Glomerular visceral epithelial cell (primary cell): ENCODE data around the gene CPN2.

ENCODE experiments used
- DNase-seq: peaks from one replicate; pipeline ENCODE4 v3.0.0-alpha.2; 2016; ENCODE audit errors: extremely low spot score

CPN2 gene

DNA sequence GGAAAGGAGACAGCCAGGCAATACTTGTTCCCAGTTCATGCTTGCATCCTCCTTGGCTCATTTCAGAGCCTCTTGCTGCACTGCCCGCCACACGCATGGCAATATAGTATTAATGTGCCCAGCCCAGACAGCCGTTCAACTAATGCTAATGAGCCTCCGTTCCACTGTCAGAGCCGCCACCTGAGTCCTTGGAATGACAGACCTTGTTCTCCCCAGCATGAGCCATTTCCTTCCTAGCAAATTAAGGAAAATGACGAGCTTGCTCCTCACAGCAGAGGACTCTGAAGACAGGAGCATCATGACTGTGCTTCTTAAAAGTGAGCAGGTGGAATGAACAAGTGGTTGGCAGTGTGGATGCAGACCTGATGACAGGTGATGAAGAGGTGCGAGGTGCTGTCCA, 29.2 kb upstream of the CPN2 start:
- no peak for DNase-seq

DNA sequence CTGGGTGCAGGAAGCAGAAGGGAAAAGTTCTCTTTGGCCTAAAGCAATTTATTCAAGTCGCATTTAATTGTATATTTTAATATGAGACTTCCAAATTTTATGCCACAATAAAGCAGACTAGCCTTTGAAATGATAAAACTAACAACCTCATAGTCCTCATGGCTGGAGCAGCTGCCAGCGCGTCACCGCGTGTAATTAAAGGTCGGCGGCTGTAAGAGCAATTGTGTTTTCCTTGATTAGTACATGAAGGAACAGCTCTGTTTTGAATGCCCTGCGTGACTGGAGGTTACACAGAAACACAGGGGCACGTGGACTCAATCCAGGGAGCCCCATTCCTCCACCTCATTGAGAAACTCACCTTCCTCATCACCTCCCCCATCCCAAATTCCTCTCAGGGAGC, 28.5 kb upstream of the CPN2 start:
- DNase-seq = no peak

DNA sequence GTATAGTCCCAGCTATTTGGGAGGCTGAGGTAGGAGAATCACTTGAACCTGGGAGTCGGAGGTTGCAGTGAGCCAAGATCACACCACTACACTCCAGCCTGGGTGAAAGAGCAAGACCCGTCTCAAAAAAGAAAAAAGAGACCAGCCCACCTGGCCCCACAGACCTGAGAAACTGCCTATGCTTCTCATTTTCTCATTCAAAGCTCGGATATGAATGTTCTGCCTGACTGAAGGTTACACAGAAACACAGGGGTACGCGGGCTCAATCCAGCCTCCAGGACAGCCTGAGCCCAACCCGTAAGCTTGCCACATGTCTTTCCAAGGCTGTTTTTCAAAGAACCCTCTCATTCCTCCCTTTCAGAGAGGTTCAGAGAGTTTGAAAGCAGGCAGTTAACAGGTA, 28.1 kb upstream of the CPN2 start:
- no peak for DNase-seq

DNA sequence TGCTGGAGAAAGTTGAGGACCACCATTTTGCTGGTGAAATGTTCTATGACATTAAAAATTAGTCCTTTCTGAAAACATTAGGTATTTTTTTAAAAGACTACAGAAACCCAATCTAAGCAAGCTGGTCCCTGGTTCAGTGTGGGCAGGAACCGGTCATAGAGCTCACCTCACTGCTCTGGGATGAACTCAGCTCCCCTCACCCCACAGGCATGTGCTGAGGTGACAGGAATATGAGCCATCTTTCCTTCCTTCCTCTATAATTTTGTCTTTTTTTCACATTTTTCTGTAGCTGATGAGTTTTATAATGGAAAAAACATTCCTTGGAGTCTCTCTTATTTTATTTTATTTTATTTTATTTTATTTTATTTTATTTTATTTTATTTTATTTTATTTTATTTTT, 26.6 kb upstream of the CPN2 start:
- DNase-seq = no peak

DNA sequence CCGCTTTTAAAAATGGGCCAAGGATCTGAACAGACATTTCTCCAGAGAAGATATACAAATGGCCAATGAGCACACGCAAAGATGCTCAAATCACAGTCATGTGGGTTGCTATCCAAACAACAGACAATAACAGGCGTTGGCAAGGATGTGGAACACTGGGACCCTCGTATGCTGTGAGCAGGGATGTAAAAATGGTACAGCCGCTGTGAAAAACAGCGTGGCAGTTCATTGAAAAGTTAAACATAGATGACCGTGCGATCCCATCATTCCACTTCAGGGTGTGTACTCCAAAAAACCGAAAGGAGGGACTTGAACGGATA, 25.1 kb upstream of the CPN2 start:
- DNase-seq = no peak

DNA sequence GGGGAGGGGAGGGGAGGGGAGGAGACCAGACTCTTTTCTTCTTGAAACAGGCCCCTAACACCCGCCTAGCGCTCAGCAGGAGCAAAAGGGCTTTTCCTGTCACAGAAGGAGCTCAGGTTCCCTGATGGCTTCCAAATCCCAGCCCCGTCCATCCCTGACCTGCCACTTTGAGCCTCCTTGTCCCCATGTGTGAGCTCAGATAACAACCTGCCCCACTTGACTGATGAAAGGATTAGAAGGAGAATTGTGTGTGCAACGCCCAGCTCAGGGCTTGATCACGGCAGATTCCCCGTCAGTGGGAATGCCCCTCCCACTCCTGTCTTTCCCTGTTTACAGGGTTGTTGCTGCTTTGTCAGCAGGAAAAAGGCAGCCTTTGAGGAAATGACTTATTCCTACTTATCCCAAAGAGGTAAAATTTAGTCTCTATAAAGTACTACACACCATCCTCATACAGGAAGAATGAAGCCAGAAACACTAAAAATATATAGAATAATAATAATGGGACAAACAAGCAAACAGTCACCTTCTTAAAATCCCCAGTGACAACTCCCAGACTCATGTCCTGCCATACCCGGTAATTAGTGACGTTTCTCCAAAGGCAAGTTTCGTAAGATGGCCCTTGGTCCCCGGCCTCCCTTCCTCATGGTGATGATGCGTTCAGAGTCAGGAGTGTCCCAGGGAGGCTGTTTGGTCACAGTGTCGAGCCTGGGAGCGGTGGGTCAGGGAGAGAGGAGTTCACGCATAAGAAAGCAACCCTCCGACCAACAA, 24.5 kb upstream of the CPN2 start:
- DNase-seq = no peak

DNA sequence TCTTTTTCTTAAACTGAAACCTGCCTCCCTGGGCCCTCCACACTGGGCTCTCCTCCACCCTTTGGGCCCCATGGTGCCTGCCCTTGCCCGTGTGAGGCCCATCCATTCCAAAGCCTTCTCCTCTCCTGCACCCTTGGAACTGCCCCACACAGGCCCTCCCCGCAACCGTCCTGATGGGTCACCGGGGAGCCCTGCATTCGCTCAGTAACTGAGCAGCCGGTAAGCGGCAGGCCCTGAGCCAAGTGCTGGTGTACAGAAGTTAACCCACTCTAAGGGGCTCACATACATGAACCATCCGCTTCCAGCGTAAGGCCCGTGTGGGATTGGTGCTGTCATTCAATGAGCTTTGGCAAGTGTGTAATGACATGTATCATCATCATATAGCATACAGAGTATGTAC, 23.8 kb upstream of the CPN2 start:
- no peak for DNase-seq

DNA sequence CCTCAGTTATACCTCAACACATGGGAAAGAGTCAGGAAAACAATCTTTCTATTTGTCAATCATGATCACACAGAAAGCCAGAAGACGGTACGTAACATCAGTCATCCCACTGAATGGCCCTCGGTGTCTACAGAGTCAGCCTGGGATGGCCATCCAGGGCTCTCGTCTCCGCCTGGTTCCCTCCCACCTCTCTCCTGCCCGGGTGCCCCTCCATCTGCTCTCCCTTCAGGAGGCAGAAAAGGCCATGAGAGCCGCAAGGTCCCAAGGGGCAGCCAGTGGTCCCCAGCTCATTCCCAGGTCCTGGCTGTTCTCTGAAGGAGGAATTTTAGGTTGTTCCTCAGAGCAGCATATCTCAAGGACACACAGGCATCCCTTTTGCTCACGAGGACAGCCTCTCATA, 22.8 kb upstream of the CPN2 start:
- DNase-seq = no peak

DNA sequence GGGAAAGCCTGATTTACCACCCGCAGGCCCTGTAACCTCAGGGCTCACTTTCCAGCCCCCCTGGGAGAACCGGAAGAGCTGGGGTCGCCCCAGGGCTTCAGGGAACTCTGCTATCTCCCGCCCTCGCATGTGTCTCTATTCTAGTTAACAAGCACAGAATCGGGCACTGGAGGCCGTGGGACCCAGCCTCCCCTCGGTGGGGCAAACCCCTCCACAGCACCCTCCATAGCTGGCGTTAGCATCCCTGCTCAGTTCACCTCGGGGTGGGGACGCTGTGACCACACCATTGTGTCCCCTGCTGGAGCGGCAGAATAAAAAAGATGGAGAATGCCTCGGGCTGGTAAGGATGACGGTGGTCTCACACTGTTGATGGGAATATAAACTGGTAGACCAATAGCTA, 21.9 kb upstream of the CPN2 start:
- no peak for DNase-seq

DNA sequence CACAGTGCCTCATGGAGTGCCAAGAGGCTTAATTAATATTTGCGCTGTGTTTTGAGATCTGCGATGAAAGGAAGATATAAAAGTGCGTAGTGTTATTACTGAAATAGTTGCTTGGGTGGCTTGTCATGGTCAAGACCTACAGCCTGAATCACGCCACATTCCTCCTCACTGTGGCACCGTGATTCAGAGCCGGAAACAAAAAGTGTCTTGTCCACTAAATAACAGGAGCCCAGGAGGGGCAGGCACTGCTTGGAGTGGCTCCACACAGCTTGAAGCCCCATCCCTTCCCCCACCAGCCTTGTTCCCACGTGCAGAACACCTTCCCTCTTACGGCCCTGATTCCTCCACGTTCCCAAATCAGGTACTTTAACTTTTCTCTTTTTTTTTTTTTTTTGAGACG, 19.6 kb upstream of the CPN2 start:
- DNase-seq = no peak

DNA sequence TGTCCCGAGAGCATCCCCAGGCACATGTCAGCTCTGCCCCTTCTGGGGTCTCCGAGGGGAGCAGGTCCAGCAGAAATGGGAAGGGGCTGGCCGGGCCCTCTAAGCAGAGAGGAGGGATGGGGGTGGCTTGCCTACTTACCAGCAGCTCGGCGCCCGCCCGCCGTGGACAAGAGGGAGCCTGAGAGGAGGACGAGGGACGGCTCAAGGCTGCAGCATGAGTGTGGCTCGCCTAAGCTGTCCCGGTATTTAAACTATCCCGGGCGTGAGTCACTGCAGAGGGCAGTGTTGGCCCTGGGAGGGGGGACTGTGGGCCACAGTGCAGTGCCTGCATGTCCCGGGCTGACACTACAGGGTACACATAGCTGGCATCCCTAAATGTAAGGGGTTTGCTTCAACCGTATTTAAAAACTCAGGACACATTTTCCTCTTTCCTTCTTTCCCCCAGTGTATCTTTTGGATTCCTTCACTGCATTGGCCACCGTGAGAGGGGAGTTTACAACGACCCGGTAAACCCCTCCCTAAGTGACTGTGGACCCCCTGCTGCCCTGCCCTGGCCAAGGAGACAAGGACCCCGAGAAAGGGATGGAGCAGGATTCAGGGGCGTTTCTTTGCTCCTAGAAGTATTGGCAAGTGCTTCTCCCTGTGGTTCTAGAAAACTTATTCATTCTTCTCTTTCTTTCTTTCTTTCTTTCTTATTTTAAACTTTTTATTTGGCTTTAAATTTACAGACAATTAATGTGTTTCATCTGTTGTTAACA, 18.6 kb upstream of the CPN2 start, which contains the start of gene LRRC15:
Gene LRRC15 (minus strand): TSS at position 222 of the 758 bp plus-strand sequence. CDS start 8,700 bp downstream, outside the sequence.
- peak; percentile 45 for DNase-seq

DNA sequence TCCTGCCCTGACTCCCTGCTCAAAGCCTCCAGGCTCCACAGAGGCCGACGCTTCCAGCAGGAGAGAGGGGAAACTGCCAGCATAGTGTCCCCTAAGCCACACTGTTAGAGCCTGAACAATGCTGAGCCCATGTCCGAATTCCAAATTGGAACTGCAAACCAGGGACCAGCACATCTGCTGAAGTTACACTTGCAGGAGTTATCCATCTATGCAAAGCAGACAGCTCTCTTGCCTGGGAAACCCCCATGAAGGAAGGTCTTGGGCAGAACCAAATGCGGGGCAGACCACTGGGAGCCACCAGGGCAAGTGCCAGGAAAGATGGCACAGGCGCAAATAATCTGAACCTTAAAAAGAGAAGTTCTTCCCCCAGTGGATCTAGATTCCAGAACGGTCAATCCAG, 17.8 kb upstream of the CPN2 start:
- no peak for DNase-seq

DNA sequence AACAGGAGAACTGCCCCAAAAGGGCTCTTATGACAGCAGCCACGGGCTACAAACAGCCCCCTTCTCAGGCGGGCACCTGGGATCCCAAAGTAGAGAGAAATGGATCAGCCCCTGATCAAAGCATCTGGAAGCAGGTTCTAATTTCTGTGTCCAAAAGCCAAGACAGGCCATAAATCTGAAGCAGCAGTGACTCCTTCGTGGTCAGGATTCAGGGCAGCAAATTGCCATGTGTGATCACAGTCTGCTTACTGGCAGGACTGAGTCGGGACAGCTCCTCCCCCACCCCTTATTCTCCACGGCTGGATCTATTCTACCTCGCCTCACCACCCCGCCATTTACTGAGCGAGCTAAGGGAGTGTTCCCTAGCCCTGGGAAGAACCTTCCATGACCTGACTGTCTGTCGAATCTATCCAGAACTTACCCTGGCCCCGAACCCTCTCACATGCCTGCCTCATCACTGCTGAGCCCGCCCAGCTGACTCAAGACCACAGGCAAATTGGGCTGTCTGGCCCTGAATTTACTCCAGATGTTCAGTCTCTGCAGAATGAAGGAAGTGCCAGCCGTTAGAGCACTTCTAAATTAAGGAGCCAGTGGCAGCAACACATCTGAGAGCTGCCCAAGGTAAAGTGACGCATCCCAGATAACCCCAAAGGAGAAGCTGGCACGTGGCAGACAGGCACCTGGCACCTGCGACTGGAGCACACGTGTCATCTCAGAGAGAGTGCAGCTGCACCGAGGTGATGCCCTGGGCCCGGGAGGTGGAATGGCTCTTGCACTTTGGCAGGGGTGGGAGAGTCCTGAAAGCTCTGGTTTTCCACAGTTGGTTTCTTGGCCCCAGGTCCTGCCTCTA, 17.1 kb upstream of the CPN2 start:
- DNase-seq = no peak

DNA sequence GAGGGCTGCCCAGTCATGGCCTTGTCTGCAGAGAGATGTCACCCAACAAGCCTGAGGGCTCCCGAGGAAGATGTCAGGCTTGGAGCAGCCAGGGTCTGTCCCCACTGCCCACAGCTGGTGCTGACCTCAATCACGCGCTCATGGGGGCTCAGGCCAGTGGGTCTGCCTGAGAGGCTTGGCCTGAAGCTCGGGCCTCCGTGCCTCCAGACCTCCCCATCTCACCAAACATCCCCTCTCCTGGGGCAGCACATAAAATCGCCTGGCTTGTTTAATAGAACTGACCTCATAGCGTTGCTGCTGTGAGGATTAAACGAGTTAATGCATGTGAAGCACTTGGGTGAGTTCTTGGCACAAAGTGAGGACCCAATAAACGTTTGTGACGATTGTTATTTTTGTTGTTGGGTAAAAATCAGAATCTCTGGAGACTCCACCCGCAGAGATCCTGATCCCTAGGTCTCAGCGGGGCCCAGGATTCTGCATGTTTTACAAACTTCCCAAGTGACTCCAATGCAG, 14.9 kb upstream of the CPN2 start:
- DNase-seq = no peak

DNA sequence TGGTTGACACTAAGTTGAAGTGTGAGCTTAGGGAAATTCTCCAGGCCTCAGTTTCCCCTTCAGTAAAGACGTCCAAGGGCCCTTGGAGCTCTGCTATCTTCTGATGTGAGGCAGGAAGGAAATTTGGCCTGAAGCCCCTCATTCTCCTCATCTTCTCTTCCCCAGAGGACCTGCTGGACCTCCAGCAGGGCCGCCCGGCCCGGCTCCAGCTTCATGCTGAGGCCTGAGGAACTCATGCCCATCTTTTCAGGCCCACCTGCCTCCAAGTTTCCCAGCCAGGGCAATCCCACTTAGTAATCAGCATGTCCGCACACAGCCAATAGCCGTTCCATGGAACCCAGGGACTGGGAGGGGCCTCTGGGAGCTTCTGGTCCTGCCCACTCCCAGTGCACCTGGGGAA, 14.4 kb upstream of the CPN2 start:
- no peak for DNase-seq

DNA sequence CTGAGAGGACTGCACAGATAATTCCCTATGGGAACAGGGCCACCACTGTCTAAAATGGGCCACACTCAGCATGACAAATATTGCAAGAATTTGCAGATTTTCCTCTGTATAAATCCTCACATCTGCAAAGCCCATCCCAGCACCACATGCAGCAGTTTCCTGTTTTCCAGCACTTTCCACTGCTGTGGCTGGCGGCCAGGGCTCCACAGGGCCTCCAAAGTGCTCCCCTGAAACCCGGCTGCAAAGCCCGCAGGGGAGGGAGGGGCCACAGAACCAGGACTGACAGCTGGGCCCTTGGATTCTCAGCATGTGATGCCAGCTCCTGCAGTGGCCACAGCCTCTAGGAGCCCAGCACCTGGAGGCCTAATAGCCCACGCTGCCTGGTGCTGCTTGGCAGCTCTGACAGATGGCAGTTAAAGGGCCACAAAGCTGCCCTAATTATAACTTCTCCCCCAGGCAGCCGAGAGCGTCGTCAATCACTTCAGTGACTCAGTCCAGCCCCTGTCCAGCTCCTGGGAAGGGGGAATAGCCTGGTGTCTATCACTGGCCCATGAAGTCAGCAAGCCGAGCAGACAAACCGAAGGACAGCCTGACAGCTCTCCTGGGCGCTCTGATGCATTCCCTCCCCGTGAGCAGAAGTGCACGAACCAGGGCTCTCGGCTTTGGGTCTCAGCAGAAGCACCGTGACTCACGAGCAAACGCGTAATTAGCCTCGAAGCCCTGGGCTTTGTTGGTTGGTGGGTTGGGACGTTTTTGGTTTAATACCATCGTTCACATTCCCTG, 13.7 kb upstream of the CPN2 start:
- peak; percentile 18 for DNase-seq

DNA sequence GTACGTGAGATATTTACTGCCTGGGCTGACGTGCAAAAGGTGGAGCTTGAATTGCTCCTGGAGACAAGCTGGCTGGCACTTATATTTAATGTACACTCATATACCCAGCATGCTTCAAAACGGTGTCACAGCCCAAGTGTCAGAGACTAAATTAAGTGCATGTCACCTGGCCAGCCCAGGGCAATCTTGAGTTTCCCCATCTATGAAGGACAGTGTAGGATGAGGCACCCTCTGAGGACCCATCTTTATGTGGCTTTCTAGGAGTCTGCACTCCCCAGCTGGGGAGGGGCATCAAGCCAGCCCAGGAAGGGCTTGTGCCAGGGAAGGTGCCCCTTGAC, 13.2 kb upstream of the CPN2 start:
- no peak for DNase-seq

DNA sequence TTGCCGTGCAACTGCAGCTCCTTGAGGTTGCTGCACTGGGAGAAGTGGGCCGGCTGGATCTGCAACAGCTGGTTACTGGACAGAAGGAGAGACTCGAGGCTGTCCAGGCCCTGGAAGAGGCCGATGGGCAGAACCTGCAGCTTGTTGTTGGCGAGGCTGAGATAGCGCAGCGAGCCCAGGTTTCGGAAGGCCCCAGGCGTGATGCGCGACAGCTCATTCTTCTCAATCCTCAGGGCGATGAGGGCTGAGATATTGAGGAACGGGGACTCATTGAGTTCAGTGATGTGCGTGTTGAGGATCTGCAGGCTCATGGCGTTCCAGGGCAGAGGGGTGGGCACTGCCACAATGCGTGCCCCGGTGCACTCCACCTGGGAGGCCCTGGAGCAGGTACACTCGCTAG, 9.4 kb upstream of the CPN2 start:
- DNase-seq = no peak

DNA sequence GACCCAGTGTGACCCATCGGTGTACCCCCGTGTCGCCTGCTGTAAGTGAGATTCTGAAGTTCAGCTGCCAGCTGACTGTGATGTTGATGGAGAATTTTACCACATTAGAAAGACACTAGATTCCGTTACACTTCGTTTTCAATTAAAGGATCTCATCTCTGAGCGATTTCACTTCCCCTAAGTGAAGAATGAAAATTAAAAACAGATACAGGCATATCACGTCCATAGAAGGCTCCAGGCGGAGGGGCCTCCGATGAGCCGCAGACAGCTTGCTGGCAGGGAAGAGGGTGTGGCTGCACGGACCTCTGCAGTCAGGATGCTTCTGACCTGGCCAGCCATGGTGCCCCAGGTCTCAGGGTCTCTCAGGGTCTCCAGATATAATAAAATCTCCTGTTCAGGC, 6.6 kb upstream of the CPN2 start:
- DNase-seq = no peak

DNA sequence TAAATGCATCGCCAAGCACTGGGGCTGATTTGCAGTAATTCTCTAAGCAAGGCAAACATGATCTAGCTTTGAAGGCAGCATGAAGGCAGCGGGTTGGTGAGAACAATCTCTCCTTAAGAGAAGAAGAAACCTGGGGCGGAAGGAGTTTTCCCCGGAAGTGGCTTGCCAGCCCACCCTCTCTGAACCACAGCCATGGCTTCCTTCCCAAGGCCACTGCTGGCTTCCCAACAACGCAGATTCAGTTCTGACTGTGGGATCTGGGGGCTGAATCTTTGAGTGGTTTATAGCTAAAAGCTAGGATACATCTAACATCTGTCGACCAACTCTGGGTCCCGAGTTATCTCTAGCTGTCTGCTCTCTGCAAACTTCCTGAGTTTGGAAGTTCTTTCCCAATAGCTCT, 4.3 kb upstream of the CPN2 start:
- no peak for DNase-seq

DNA sequence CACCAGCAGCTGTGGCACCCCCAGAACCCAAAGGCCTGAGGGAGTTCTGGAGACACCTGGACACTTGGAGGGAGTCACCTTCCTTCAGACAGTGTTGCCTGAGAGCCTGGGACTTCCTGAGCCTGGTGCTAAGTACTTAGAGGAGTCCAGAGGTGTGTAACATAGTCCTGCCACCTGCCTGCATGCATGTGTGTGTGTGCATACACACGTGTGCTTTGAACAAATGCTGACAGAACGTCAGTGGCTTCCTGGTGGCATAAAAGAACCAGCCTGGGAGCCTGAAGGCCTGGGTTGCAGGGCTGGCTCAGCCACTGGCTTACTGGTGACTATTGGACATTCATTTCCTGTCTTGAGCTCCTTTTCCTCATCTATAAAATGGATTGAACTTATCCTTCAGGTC, 3.2 kb upstream of the CPN2 start:
- DNase-seq = no peak
